ENCODE measurements around the gene LSMEM2.
"Not testable (repeated sequence)": the region's sequence is repeated elsewhere in the genome, so short reads cannot be mapped to it uniquely, and the experiment has no call there.

Gene LSMEM2

DNA sequence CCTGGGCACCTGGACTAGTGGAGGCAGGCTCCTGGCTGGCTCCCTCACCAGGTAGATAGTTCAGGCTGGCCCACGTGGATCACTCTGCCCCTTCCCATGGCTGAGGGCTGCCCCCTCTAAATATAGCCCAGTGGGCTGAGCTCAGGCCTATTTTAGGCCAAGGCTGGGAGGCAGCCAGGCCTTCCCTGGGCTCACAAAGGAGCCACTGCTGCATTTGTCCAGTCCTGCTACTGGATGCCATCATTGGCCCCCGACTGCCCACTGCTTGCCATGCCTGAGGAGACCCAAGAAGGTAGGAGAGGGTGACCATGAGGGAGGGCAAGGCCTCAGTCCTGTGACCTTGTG, at the start of gene LSMEM2:
TSS of gene LSMEM2 (plus strand) at position 208 of the 345 bp plus-strand sequence. CDS start at position 235, 27 bp downstream.
- no peak for DNase-seq (ENCODE audit: low read depth)

DNA sequence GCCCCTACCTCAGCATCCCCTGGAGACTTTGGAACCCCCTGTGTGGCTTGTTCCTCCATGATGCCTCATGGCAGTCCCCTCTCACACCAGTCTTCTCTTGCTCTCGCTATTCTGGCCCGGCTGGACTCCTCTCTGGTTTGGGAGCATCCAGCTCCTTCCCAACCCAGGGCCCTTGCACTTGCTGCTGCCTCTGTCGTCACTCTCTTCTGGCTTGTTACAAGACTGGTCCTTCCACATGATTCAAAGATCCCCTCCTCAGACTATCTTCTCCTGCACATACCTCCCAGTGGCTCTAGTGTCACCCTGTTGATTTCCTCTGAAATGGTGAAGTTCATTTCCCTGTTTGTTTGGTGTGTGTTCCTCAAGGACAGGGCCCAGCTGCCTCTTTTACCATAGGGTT, 49.4 kb upstream of the LSMEM2 start:
- no peak for DNase-seq (ENCODE audit: low read depth)

DNA sequence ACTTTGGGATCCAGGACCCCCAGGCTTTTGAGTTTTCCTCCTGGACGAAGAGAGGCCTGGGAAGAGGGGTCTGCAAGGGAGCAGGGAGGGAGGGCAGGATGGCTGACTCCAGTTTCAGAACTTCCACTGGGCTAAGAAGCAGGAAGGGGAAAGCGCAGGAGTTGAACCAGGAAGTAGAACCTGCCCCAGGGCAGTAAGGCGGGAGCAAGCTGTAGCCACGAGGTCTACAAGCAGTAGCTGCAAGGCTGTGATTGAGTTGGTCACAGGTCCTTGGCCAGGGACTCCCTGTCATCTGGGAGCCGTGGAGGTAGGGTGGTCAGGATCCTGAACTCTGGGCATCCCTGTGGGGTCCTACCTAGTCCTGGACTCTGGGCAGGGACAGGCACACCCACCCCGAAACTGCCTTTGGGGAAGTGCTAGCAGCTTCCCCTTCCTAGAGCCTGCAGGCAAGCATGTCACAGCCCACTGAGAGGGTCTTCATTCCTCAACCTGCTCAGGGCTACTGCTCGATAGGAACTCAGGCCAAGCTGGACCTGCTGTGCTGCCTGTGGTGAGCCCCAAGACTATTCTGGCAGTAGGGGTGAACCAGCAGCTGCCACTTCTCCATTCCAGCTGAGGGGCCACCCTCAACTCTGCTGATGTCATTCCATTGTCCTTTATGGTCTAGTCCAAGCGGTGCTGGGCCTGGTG, 48.6 kb upstream of the LSMEM2 start:
- no peak for DNase-seq (ENCODE audit: low read depth)

DNA sequence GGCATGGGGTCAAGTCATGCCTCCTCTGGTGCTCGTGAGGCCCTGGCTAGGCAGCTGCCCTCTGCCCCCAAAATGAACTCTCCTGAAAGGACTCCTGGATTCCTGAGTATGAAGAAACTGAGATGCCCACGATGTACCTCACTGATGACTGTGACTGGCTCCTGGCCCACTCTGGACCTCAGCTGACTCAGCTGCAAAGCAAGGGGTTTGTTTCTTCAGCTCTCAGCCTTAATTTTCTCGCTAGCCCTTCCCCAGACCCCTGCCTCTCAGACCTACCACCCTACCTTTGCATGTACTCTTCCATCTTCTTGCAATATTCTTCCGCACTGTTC, 48.1 kb upstream of the LSMEM2 start:
- DNase-seq (ENCODE audit: low read depth), result no peak

DNA sequence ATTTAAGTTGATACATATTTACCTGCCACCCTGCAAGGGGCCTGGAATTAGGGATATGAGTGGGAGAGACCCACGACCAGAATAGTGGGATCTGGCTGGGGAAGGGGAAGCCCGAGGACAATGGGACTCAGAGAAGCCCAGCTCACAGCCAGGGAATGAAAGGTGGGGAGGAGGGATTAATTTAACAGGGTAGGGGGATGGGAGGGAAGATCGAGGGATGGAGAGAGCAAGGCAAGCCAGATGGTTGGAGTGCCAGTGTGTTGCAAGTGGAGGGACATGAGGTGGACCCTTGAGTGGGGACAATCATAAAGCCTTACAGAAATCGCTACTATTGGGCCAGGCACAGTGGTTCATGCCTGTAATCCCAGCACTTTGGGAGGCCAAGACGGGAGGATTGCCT, 47.3 kb upstream of the LSMEM2 start:
- no peak for DNase-seq (ENCODE audit: low read depth)

DNA sequence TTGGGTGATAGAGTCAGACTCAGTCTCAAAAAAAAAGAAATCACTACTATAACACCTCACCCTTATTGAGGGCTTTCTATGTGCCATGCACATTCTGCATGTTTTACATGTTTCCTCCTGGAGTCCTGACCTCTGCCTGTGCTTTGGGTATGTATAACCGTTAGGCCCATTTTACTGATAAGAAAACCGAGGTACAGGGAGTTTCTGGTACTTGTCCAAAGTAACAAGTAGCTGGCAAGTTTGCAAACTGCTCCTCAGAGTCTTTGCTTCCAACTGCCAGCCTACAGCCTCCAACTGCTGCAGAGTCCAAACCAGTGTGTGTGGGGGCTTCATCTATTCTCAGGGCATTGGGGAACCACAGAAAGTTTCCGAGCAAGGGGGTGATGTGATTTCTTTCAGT, 46.6 kb upstream of the LSMEM2 start:
- no peak for DNase-seq (ENCODE audit: low read depth)

DNA sequence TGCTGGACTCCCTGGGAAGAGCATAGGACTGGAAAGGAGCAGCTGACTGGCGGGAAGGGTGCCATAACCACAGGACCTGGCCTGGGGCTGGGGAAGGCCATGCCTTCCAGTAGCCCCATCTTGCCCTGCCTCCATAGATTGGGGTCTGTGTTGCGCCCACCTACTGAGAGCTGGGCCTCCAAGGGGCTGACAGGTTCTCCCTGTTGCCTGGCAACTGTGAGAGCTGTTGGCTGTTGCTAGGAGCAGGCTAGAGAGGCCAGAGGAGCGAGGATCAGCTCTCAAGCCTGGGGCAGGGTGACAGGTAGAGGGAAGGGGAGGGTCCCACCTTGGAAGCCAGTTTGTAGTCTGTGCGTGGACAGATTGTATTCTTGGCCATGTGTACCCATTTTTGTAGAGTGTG, 45.7 kb upstream of the LSMEM2 start:
- no peak for DNase-seq (ENCODE audit: low read depth)

DNA sequence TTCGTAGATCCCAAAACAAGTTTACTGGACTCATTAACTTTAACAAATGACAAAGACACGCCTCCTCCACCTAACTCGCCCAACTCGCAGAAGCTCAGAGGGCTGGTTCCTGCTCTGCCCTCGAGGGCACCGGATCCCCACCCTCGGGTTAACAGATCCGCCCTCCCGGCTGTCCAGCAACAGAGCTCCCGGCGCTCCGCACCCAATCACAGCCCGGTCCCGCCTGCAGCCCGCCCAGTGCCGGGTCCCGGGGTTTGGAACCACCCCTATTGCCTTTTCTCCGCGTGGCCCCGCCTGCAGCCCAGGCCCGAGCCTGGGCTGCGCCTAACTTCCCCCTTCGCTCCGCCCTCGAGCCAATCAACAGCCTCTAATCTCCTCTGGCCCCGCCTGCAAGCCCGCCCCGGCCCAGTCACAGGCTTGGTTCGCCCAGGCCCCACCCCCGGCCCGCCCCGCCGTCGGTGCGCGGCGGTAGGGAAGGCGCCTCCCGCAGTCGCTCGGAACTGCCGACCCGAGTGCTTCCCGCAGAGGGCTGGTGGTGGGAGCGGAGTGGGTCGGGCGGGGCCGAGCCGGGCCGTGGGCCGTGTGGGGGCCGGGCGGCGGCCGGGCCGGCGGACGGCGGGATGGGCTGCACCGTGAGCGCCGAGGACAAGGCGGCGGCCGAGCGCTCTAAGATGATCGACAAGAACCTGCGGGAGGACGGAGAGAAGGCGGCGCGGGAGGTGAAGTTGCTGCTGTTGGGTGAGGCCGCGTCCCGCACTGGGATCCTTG, 43.0 kb upstream of the LSMEM2 start, which contains the start of gene GNAI2:
TSS of gene GNAI2 (plus strand) at position 489 of the 768 bp plus-strand sequence. CDS start at position 621, 132 bp downstream.
- DNase-seq (ENCODE audit: low read depth), result peak; percentile 92

DNA sequence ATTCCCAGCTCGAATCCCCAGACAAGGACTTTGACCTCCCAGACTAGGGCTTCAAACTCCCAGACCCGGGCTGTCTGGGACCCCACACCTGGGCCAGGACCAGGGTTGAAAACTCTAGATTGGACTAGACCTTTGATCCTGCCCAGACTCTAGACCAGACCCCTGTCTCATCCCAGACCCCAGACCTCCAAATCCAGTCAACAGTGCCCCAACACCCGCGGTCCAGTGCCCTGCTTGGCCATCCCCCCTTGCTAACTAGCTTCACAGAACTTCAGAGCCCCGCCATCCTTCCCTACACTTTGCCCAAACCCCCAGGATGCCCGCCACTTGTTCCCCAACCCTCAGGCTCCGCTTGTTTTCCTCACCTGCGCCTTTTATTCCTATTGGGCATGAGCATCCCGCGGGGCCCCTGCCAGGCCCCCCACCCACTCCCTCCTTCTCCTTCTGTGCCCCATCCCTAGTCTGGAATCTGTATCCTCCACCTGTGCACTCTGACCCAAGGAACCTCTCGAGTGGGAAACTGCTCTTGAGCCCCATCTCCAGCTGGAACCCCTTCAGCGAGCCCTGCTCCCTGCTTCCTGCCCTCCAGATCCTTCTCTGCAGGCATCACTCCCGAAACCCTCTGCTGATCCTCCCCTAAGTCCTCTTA, 42.3 kb upstream of the LSMEM2 start:
- no peak for DNase-seq (ENCODE audit: low read depth)

DNA sequence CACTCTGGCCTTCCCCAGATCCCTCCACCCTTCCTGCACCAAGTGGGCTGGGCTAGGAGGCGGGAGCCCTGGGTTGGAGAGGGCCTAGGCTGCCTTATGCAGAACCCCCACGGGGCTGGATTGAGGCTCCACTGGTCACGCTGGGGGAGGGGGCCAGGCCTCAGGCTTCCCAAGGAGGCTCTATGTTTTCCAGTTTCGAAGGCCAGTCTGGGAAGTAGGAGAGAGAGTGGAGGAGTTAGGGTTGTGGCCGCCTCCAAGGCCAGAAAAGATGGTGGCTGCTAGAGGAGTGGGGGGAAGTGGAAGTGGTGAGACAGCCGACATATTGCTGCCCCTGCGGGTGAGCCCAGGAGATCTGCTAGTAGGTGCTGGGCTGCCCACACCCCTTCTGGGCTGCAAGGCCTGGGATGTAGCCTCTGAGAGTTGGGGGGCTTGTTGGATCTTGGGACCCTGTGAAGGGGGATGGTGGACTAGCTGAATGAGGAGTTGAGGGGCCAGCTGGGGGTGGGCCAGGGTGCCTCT, 41.7 kb upstream of the LSMEM2 start:
- no peak for DNase-seq (ENCODE audit: low read depth)

DNA sequence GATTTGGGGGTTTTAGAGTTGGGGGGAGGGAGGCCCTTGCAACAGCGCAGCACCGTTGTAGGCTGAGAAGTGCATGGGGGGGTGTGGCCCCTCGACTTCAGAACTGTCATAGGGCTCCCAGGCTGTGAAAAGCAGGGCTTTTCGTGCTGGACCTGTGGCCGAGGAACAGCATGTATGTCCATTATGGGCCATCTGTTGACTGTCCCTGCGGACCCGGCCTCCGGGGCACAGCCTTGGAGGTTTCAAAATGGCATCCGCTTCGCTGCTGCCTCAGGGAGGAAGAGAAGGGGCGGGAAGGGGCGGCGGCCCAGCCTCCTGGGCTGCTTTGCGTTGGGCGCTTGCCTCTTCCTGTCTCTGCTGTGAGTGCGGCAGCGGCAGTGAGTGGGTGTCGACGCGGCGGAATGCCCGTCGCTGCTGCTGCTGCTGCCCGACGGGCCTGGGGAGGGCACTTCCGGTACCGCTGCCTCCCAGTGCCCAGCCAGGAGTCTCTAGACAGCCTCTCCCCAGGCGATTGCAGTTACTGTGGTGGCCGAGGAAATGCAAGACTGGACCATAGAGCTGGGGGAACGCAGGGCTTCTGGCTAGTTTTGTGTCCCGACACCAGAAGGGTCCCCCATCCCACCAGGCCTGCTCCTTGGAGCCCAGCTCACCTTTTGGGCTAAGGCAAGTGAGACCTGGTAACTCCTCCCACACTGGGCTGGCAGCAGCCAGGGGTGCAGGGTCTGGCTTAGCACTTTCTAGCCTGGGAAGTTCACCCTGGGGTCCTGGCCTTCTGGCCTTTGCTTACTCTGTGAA, 40.9 kb upstream of the LSMEM2 start:
- no peak for DNase-seq (ENCODE audit: low read depth)

DNA sequence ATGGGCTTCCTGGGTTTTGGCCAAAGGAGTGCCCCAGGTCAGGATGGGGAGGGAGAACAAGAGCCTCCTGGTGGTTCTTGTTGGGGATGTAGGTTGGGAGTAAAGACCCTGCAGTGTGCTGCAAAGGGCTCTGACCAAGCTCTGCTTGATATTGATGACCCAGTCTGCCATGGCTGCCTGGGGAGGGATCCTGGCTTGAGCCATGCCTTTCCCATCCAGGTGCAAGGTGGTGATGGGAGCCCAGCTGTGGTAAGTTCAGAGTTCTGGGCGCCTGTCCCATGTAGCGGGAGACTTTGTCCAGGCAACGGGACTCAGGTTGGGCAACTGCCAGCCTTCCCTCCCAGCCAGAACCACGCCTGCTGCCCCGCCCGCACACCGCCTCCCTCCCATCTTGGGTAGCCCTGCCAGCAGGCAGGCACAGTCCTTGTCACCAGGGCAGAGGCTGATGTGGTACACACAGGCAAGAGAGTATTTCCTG, 40.3 kb upstream of the LSMEM2 start:
- DNase-seq (ENCODE audit: low read depth), result no peak

DNA sequence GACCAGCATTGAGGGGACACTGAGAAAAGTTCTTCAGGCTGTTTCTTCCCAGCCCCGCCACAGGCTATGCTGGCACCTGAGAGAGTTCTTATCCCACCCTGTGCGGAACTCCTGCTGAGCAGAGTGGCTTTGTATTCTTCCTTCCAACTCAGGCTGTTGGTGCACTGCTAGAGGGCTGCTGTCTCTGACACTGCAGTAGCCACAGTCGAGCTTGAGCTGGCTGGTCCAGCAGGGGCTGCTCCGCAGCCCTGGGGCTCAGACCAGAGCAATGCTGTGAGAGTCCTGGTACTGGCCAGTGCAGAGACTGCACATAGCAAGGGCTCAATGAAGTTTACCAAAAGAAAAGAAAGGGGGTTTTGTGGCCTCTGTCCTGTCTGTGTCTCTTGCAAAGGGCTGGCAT, 39.2 kb upstream of the LSMEM2 start:
- DNase-seq (ENCODE audit: low read depth), result no peak

DNA sequence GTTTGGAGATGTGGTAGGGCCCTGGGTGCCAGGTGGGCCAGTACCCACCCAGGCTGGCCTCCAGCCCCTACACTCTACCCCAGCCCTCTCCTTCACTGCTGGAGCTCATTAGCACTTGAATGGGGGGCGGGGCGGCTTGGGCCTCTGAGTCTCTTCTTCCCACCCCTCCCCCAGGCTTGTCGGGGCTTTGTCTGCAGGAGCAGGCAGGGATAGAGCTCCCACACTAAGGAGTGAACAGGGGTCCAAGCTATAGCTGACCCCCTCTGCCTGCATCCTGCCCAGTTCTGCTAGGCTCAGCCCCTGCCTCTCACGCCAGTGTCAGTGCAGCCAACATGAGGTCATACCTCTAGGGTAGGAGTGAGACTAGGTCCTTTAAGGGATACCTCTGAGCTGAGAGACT, 37.7 kb upstream of the LSMEM2 start:
- no peak for DNase-seq (ENCODE audit: low read depth)

DNA sequence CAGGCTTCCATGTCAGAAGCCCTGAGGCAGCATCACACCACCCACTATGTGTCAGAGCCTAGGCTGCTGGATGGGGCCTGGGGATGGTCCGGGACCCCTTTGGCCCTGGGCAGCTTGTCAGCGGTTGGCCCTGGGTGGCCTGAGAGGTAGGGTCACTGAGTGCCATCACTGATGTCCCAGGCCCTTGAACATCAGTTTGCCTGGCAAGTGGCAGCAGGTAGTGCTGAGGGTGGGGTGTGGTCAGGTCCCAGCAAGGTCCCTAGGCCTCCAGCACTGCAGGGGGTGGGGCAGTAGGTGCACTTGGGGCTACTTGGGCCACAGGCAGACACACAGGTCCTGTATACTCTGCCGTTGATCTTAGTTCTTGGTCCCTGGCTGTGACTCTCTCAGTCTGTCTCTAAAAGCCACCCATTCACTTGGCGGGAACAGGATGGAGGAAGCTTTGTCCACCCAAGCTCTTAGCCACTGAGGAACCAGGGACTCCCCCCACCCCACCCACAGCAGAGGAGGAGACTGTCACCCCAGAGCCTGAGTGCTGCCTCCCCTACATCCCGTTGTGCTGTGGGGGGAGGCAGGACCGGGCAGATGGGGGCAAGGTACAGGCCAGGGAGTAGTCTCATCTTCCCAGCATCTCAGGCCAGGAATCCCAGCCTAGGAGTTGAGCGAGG, 37.0 kb upstream of the LSMEM2 start:
- no peak for DNase-seq (ENCODE audit: low read depth)

DNA sequence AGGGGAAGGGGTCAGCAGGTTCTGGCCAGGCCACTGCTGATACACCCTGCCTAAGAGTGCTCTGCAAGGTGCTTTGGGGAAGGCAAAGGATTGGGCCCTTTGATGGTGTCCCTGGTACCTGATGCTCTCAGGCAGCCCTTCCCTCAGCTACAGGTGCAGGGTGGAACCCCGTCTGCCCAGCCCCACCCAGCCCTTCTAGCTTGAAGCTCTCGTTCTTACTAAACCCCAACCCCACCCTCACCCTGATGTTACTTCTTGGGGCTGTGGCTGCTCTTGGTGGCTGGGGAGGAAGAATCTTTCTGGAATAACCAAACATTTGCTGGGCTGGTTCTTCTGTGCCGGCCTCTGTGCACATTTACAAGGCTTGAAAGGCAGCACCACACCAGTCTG, 36.5 kb upstream of the LSMEM2 start:
- DNase-seq (ENCODE audit: low read depth), result no peak

DNA sequence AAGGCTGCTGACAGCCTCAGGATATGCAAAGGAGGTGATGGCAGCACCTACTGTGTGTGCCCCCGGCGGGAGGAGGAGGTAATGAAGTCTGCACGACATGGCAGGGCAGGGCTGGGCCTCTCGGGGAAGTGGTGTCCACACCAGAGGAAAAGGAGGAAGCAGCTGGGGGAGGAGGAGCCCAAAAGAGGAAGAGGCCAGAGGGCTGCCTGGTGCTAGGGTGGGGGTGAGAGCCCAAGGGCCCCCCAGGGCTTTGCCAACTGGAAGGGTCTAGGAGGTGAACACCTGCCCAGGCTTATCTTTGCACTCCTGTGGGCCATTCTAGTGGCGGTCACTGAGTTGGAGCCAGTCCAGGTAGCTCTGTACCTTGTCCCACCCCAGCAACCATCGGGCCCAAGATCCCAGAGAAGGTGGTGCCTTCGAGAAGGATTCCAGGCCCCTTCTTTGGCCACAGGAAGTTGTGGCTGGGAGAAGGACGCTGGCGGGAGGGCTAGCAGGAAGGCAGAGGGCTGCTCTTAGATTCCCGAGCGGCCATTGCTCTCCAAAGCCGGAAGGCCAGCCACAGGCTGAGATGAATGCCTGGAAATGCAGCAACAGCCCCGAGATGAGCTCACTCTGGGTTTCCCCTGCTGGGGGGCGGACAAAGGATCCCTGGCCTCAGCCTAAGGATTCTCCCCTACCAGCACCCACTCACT, 35.9 kb upstream of the LSMEM2 start:
- no peak for DNase-seq (ENCODE audit: low read depth)

DNA sequence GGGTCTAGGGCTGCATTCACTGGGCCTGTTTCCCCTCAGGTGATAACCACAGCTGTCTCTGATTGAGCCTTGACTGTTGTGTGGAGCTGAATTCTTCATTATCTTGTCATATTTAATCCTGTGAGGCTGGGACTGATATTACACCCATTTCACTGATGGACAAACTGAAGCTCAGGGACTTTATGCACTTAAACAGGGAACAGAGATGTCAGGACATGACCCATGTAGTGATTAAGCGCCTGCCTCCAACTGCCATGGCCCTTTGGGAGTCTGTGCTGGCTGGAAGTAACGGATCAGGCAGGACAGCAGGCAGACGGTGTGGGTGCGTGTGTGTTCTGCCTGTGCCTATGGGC, 35.4 kb upstream of the LSMEM2 start:
- DNase-seq (ENCODE audit: low read depth), result no peak

DNA sequence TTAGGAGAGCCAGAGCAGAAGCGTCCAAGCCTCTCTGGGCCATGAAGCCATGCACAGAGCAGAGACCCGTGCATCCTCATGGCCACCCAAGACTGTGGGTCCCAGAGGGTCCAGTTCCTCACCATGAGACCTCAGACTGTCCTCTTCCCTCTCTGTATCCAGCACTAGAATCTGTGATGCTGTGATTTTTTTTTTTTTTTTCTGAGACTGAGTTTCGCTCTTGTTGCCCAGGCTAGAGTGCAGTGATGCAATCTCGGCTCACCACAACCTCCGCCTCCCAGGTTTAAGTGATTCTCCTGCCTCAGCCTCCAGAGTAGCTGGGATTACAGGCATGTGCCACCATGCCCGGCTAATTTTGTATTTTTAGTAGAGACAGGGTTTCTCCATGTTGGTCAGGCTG, 34.1 kb upstream of the LSMEM2 start:
- DNase-seq (ENCODE audit: low read depth), result not testable (repeated sequence)

DNA sequence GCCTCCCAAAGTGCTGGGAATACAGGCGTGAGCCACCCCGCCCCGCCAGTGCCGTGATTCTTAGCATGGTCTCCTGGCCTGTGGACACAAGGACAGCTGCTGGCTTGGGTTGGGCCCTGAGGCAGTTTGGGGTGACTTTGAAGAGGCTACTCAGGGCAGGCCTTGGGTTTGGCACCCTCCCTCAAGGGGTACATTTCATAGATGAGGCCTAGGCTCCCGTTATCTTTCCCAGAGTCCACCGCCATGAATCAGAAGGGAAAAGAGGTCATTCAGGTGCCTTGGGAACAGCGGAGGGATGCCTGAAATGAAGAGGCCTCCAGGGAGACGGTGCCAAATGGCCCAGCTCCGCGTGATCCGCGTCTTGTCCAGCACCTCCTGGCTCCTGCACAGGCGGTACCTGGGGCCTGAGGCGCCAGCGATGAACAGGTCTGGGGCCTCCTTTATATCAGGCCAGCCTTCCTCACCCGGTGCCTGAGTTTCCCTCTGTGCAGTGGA, 33.6 kb upstream of the LSMEM2 start:
- DNase-seq (ENCODE audit: low read depth), result no peak

Data from CMK (cell line).